ENCODE measurements around the gene ARHGAP23. TPM values are rescaled to one million over a fixed set of nuclear protein-coding genes. Genes with fewer than 3 reads are reported as not detected.
"Not testable (repeated sequence)": the region's sequence is repeated elsewhere in the genome, so short reads cannot be mapped to it uniquely, and the experiment has no call there.

The ARHGAP23 gene
- total RNA-seq, 1 experiment from 2014 or later = 140 TPM

GRCh38 chr17:38436386-38436785, 8.1 kb downstream of the ARHGAP23 start:
- no peak for TF ChIP-seq CTCF (IDR thresholded peaks at IDR 0.05; ENCODE audit: unreplicated experiment)
- Mint-ChIP-seq H3K36me3 (ENCODE audit: insufficient read depth, unreplicated experiment) (no peaks in the 10 kb centered on the region), H3K4me3 (ENCODE audit: low read depth, unreplicated experiment) (no peak overlapping the region), H3K27ac (ENCODE audit: unreplicated experiment) (no peak overlapping the region), H3K4me1 (ENCODE audit: low read depth, unreplicated experiment) (no peaks in the 10 kb centered on the region), H3K9me3 (ENCODE audit: low read depth, unreplicated experiment) (no peaks in the 10 kb centered on the region), H3K27me3 (ENCODE audit: unreplicated experiment) (peaks cover 42% of the 10 kb centered on the region)
- no TSS peak for BruUV-seq (replicated peaks)
- CTCF ChIA-PET = interaction anchor here (0.6 to 2.9 kb wide), 5 partner anchors 10 to 231 kb away, joined by 3 to 10 read pairs (median 5); no protein-coding TSS in a partner anchor
- intact Hi-C loops (cut with micrococcal nuclease; ENCODE audit: unreplicated experiment) = no loop called here
- no peak for DNase-seq

GRCh38 chr17:38437313-38437712, 9.0 kb downstream of the ARHGAP23 start:
- intact Hi-C loops (cut with micrococcal nuclease; ENCODE audit: unreplicated experiment) = not testable (repeated sequence)

GRCh38 chr17:38439436-38439835, 11.2 kb downstream of the ARHGAP23 start:
- H3K27ac Mint-ChIP-seq (ENCODE audit: unreplicated experiment) = no peak overlapping the region
- CTCF ChIA-PET = interaction anchor here (0.8 to 2.9 kb wide), 3 partner anchors 17 to 118 kb away, joined by 3 to 8 read pairs (median 6); no protein-coding TSS in a partner anchor
- intact Hi-C loops (cut with micrococcal nuclease; ENCODE audit: unreplicated experiment) = no loop called here
- no peaks in the 10 kb centered on the region for H3K36me3 Mint-ChIP-seq (ENCODE audit: insufficient read depth, unreplicated experiment)
- BruUV-seq (replicated peaks) = no TSS peak
- DNase-seq = no peak
- H3K4me3 Mint-ChIP-seq (ENCODE audit: low read depth, unreplicated experiment) = no peak overlapping the region
- H3K9me3 Mint-ChIP-seq (ENCODE audit: low read depth, unreplicated experiment) = no peaks in the 10 kb centered on the region
- H3K27me3 Mint-ChIP-seq (ENCODE audit: unreplicated experiment) = peaks cover 43% of the 10 kb centered on the region
- peaks cover 15% of the 10 kb centered on the region for H3K4me1 Mint-ChIP-seq (ENCODE audit: low read depth, unreplicated experiment)
- TF ChIP-seq CTCF (IDR thresholded peaks at IDR 0.05; ENCODE audit: unreplicated experiment) = no peak

More at GRCh38 chr17:38437313-38437712, 9.0 kb downstream of the ARHGAP23 start:
- CTCF ChIA-PET = interaction anchor here (0.6 to 1.6 kb wide), 3 partner anchors 11 to 230 kb away, joined by 3 to 6 read pairs (median 5); no protein-coding TSS in a partner anchor
- BruUV-seq (replicated peaks); DNase-seq; H3K4me3 Mint-ChIP-seq (ENCODE audit: low read depth, unreplicated experiment); H3K9me3 Mint-ChIP-seq (ENCODE audit: low read depth, unreplicated experiment); H3K4me1 Mint-ChIP-seq (ENCODE audit: low read depth, unreplicated experiment); H3K27ac Mint-ChIP-seq (ENCODE audit: unreplicated experiment); H3K36me3 Mint-ChIP-seq (ENCODE audit: insufficient read depth, unreplicated experiment): not testable (repeated sequence)
- H3K27me3 Mint-ChIP-seq (ENCODE audit: unreplicated experiment) = peaks cover 48% of the 10 kb centered on the region

GRCh38 chr17:38440614-38441397, 12.5 kb downstream of the ARHGAP23 start:
- no peak for TF ChIP-seq CTCF (IDR thresholded peaks at IDR 0.05; ENCODE audit: unreplicated experiment)
- H3K27me3 Mint-ChIP-seq (ENCODE audit: unreplicated experiment) = peaks cover 29% of the 10 kb centered on the region
- no peaks in the 10 kb centered on the region for H3K36me3 Mint-ChIP-seq (ENCODE audit: insufficient read depth, unreplicated experiment)
- no TSS peak for BruUV-seq (replicated peaks)
- no peak overlapping the region for H3K4me3 Mint-ChIP-seq (ENCODE audit: low read depth, unreplicated experiment)
- no peaks in the 10 kb centered on the region for H3K9me3 Mint-ChIP-seq (ENCODE audit: low read depth, unreplicated experiment)
- CTCF ChIA-PET = interaction anchor here (1.0 to 3.6 kb wide), 6 partner anchors 11 to 44 kb away, joined by 3 to 24 read pairs (median 6); partner anchors contain the start of gene ARHGAP23
- peaks cover 19% of the 10 kb centered on the region for H3K4me1 Mint-ChIP-seq (ENCODE audit: low read depth, unreplicated experiment)
- no peak for DNase-seq
- intact Hi-C loops (cut with micrococcal nuclease; ENCODE audit: unreplicated experiment) = loop anchor here (5.0 kb wide), 1 partner anchor 226 kb away; no protein-coding TSS in a partner anchor
- no peak overlapping the region for H3K27ac Mint-ChIP-seq (ENCODE audit: unreplicated experiment)

Data from Calu3 (cell line).